HepG2 (cell line): ENCODE data around the gene MRM2.

Experiments
- ARNTL ChIP-seq: sonication (generic); formaldehyde crosslinking; IDR thresholded peaks from 2 replicates; pipeline ENCODE4 v1.4.0; 2020; ENCODE audit warnings: mild to moderate bottlenecking, missing genetic modification reagents
- DMAP1 ChIP-seq: IDR thresholded peaks from 2 replicates; pipeline ENCODE4 v1.6.1; 2016
- HDAC2 ChIP-seq: sonication (generic); formaldehyde crosslinking; IDR thresholded peaks from 2 replicates; pipeline ENCODE4 v1.4.0; 2020; ENCODE audit warnings: missing genetic modification reagents
- MXI1 ChIP-seq: IDR thresholded peaks from 3 replicates; pipeline ENCODE4 v1.6.1; 2012; ENCODE audit warnings: low read depth, low read length, inconsistent platforms, borderline replicate concordance
- NR2F6 ChIP-seq, 2 experiments: IDR thresholded peaks; 2 replicates each; pipeline ENCODE4 v1.6.1; 2016; ENCODE audit warnings: antibody characterized with exemption in 1 of 2, mild to moderate bottlenecking in 1 of 2
- POLR2A ChIP-seq, 2 experiments: IDR thresholded peaks; 2 replicates each; pipeline ENCODE4 v1.6.1; 2011; ENCODE audit warnings: low read depth in 2 of 2, low read length in 2 of 2, mild to moderate bottlenecking in 1 of 2, moderate library complexity in 1 of 2; ENCODE audit not compliant: insufficient read depth in 1 of 2
- TEAD2 ChIP-seq: sonication (generic); formaldehyde crosslinking; IDR thresholded peaks from 2 replicates; pipeline ENCODE4 v1.9.0; 2021; ENCODE audit warnings: missing genetic modification reagents
- ZNF207 ChIP-seq: fragments of 450-650 bp; IDR thresholded peaks from 2 replicates; pipeline ENCODE4 v1.6.1; 2016; ENCODE audit warnings: antibody characterized with exemption, borderline replicate concordance
- TF ChIP-seq, protein P1 (sequence below): sonication (generic); formaldehyde crosslinking; IDR thresholded peaks from 2 replicates; pipeline ENCODE4 v1.5.0; 2020; ENCODE audit warnings: mild to moderate bottlenecking, missing genetic modification reagents, moderate library complexity

DNA sequence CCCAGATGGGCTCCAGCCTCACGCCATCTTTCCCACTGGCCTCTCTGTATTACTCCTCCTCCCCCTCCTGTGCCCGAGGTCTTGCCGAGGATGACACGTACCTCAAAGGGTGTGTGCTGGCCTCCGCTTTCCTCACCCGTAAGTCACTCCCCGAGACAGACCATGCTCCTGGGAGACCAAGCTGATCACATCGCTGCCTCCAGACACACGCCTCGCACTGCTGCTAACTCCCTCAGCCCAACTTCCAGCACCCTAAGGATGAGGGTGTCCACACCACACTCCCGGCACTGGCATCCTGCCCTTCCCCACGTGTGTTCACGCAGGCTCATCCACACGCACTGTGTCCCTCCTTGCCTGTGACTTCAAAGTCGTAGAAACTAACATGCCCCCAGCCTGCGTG lies 33.3 kb downstream of the MRM2 start:
- TF ChIP-seq, protein P1, sequence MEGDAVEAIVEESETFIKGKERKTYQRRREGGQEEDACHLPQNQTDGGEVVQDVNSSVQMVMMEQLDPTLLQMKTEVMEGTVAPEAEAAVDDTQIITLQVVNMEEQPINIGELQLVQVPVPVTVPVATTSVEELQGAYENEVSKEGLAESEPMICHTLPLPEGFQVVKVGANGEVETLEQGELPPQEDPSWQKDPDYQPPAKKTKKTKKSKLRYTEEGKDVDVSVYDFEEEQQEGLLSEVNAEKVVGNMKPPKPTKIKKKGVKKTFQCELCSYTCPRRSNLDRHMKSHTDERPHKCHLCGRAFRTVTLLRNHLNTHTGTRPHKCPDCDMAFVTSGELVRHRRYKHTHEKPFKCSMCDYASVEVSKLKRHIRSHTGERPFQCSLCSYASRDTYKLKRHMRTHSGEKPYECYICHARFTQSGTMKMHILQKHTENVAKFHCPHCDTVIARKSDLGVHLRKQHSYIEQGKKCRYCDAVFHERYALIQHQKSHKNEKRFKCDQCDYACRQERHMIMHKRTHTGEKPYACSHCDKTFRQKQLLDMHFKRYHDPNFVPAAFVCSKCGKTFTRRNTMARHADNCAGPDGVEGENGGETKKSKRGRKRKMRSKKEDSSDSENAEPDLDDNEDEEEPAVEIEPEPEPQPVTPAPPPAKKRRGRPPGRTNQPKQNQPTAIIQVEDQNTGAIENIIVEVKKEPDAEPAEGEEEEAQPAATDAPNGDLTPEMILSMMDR (CRISPR knock-in tag), result no peak
- no peak for TF ChIP-seq ARNTL (CRISPR knock-in tag)
- no peak for TF ChIP-seq ZNF207
- no peak for TF ChIP-seq DMAP1 (CRISPR knock-in tag)
- no peak for TF ChIP-seq MXI1
- no peak for TF ChIP-seq POLR2A (IDR thresholded peaks at IDR 0.05; ENCODE audit: insufficient read depth in 1 of 2, low read depth in 2 of 2, low read length in 2 of 2)
- TF ChIP-seq HDAC2 (CRISPR knock-in tag), result no peak
- no peak for TF ChIP-seq TEAD2 (CRISPR knock-in tag)
- no peak for TF ChIP-seq NR2F6 (IDR thresholded peaks at IDR 0.05)
- TF ChIP-seq NR2F6 (CRISPR knock-in tag; IDR thresholded peaks at IDR 0.05), result no peak
